Type B pancreatic cell (in vitro differentiated cells): ENCODE results near the gene IQGAP2. TPM values are rescaled to one million over a fixed set of nuclear protein-coding genes. Genes with fewer than 3 reads are reported as not detected.
"Not testable (repeated sequence)": the region's sequence is repeated elsewhere in the genome, so short reads cannot be mapped to it uniquely, and the experiment has no call there.

ENCODE experiments used
- DNase-seq: peaks from one replicate; pipeline ENCODE4 v3.0.0; 2021; ENCODE audit warnings: mixed read lengths; ENCODE audit not compliant: unreplicated experiment; ENCODE audit errors: extremely low spot score
- H3K27ac Mint-ChIP-seq: 2 replicates; pipeline ENCODE4 v1.8.0; 2021; ENCODE audit warnings: mild to moderate bottlenecking, mixed read lengths
- H3K27me3 Mint-ChIP-seq: 2 replicates; pipeline ENCODE4 v1.8.0; 2021; ENCODE audit warnings: mixed read lengths
- H3K36me3 Mint-ChIP-seq: 2 replicates; pipeline ENCODE4 v1.8.0; 2021; ENCODE audit warnings: mixed read lengths
- H3K4me1 Mint-ChIP-seq: one replicate; pipeline ENCODE4 v1.8.0; 2021; ENCODE audit warnings: mixed read lengths; ENCODE audit not compliant: unreplicated experiment
- H3K4me3 Mint-ChIP-seq: 2 replicates; pipeline ENCODE4 v1.8.0; 2021; ENCODE audit warnings: mild to moderate bottlenecking, mixed read lengths
- H3K9me3 Mint-ChIP-seq: 2 replicates; pipeline ENCODE4 v1.8.0; 2021; ENCODE audit warnings: mixed read lengths
- total RNA-seq: library from RNA; stranded (reverse); gene quantifications from 2 replicates; pipeline ENCODE4 v1.2.1, GENCODE V29; 2021; ENCODE audit warnings: low replicate concordance
- TF ChIP-seq, protein P1 (sequence below): fragments of 200-600 bp; sonication (generic); conservative IDR thresholded peaks from 2 replicates; pipeline ENCODE4 v1.5.0; 2021; ENCODE audit warnings: antibody characterized with exemption, mild to moderate bottlenecking

The IQGAP2 gene
- total RNA-seq, 1 donor from 2014 or later: 24.7 TPM

GRCh38 chr5:76674330-76675066, 271.4 kb downstream of the IQGAP2 start:
- TF ChIP-seq, protein P1, sequence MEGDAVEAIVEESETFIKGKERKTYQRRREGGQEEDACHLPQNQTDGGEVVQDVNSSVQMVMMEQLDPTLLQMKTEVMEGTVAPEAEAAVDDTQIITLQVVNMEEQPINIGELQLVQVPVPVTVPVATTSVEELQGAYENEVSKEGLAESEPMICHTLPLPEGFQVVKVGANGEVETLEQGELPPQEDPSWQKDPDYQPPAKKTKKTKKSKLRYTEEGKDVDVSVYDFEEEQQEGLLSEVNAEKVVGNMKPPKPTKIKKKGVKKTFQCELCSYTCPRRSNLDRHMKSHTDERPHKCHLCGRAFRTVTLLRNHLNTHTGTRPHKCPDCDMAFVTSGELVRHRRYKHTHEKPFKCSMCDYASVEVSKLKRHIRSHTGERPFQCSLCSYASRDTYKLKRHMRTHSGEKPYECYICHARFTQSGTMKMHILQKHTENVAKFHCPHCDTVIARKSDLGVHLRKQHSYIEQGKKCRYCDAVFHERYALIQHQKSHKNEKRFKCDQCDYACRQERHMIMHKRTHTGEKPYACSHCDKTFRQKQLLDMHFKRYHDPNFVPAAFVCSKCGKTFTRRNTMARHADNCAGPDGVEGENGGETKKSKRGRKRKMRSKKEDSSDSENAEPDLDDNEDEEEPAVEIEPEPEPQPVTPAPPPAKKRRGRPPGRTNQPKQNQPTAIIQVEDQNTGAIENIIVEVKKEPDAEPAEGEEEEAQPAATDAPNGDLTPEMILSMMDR: no peak
- no peak overlapping the region for H3K27ac Mint-ChIP-seq
- no peak overlapping the region for H3K4me3 Mint-ChIP-seq

GRCh38 chr5:76675364-76675763, 272.3 kb downstream of the IQGAP2 start:
- Mint-ChIP-seq H3K27me3 (no peaks in the 10 kb centered on the region), H3K9me3 (no peaks in the 10 kb centered on the region), H3K4me3 (no peak overlapping the region), H3K4me1 (peaks cover 5% of the 10 kb centered on the region), H3K36me3 (peaks cover 4% of the 10 kb centered on the region), H3K27ac (no peak overlapping the region)
- DNase-seq: no peak
- TF ChIP-seq, protein P1: no peak

More at GRCh38 chr5:76674330-76675066, 271.4 kb downstream of the IQGAP2 start:
- no peak for DNase-seq
- Mint-ChIP-seq H3K36me3 (peaks cover 5% of the 10 kb centered on the region), H3K4me1 (peaks cover 5% of the 10 kb centered on the region), H3K27me3 (no peaks in the 10 kb centered on the region), H3K9me3 (peaks cover 1% of the 10 kb centered on the region)

DNA sequence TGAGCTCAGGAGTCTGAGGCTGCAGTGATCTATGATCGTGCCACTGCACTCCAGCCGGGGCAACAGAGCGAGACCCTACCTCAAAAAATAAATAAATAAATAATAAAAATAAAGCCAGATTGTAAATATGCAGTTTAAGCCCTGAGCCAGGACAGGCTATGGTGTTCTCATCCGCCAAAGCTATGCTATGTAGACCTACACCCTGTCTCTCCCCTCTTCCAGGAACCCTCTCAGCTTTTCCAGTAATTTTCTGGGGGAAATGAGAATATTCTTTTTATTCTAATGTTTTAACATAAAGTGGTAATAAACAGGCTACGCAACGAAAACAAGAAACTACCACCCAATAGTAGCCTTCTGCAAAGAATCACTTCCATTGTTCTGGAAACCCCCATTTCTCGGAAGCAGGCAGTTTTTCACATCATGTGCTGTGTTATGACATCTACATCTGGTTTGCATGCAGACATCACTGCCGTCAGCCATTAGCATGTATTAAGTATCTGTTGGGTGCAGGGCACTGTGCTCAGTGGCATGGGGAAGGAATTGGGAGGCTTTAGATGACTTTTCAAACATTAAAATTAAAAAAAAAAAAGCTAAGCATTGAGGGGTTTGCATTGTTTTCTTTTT, 274.9 kb downstream of the IQGAP2 start:
- TF ChIP-seq, protein P1: no peak
- H3K9me3 Mint-ChIP-seq: no peaks in the 10 kb centered on the region
- no peak for DNase-seq
- H3K36me3 Mint-ChIP-seq: peaks cover 4% of the 10 kb centered on the region
- no peak overlapping the region for H3K27ac Mint-ChIP-seq
- no peak overlapping the region for H3K4me3 Mint-ChIP-seq
- H3K27me3 Mint-ChIP-seq: no peaks in the 10 kb centered on the region
- H3K4me1 Mint-ChIP-seq: peaks cover 5% of the 10 kb centered on the region

DNA sequence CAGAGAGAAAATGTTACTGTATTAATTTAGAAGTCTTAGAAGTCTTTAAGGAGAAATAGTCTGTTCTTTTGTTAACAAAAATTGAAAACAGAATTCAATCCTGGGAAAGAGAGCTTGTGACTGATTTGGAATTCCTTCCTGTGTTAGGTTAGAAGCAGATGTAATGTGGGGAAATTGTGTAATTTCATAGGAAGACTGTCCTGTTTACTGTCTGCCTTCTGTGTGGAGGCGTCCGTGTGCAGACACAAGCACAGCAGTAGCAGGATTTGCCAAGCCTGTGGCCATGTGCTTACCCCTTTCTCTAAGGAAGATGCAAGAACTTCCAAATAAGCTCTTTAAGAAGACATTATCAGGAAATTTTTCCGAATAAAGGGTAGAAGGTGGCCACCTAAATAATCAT, 276.1 kb downstream of the IQGAP2 start:
- no peaks in the 10 kb centered on the region for H3K27me3 Mint-ChIP-seq
- peaks cover 5% of the 10 kb centered on the region for H3K4me1 Mint-ChIP-seq
- no peak overlapping the region for H3K27ac Mint-ChIP-seq
- H3K9me3 Mint-ChIP-seq: no peaks in the 10 kb centered on the region
- peaks cover 4% of the 10 kb centered on the region for H3K36me3 Mint-ChIP-seq
- TF ChIP-seq, protein P1: no peak
- H3K4me3 Mint-ChIP-seq: no peak overlapping the region
- DNase-seq: no peak

GRCh38 chr5:76680826-76681225, 277.7 kb downstream of the IQGAP2 start:
- not testable (repeated sequence) for H3K27me3 Mint-ChIP-seq, H3K4me1 Mint-ChIP-seq, H3K27ac Mint-ChIP-seq, H3K36me3 Mint-ChIP-seq, H3K9me3 Mint-ChIP-seq, H3K4me3 Mint-ChIP-seq, DNase-seq

DNA sequence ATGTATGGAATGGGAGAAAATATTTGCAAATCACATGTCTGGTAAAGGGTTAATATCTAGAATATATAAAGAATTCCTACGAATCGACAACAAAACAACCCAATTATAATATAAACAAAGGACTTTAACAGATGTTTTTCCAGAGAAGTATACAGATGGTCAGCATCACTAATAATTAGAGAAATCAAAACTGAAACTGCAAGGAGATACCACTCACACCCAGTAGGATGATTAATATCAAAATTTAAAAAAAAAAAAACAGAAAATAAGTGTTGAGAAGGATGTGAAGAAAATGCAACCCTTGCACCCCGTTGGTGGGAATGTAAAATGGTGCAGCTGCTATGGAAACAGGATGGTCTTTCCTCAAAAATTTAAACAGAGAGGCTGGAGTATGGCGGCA, 278.2 kb downstream of the IQGAP2 start:
- Mint-ChIP-seq H3K4me3 (no peak overlapping the region), H3K4me1 (peaks cover 8% of the 10 kb centered on the region), H3K36me3 (peaks cover 10% of the 10 kb centered on the region), H3K27me3 (no peaks in the 10 kb centered on the region), H3K27ac (no peak overlapping the region), H3K9me3 (no peaks in the 10 kb centered on the region)
- no peak for DNase-seq
- TF ChIP-seq, protein P1: no peak
